ENCODE data around the gene NSG1. TPM values are rescaled to one million over a fixed set of nuclear protein-coding genes. Genes with fewer than 3 reads are reported as not detected.
"Not testable (repeated sequence)": the region's sequence is repeated elsewhere in the genome, so short reads cannot be mapped to it uniquely, and the experiment has no call there.

NSG1 gene
- total RNA-seq, 1 experiment from 2014 or later, result 3.8 TPM

- no peak for DNase-seq (ENCODE audit: low read depth)
- in situ Hi-C loops (cut with HindIII; ENCODE audit: low pct_unique_long_range_greater_than_20kb, low sequenced_read_pairs), result no loop called here
Measured at GRCh38 chr4:4410271-4410670, 23.4 kb downstream of the NSG1 start.

GRCh38 chr4:4411906-4412305, 25.0 kb downstream of the NSG1 start:
- in situ Hi-C loops (cut with HindIII; ENCODE audit: low pct_unique_long_range_greater_than_20kb, low sequenced_read_pairs), result no loop called here
- DNase-seq (ENCODE audit: low read depth), result no peak

DNA sequence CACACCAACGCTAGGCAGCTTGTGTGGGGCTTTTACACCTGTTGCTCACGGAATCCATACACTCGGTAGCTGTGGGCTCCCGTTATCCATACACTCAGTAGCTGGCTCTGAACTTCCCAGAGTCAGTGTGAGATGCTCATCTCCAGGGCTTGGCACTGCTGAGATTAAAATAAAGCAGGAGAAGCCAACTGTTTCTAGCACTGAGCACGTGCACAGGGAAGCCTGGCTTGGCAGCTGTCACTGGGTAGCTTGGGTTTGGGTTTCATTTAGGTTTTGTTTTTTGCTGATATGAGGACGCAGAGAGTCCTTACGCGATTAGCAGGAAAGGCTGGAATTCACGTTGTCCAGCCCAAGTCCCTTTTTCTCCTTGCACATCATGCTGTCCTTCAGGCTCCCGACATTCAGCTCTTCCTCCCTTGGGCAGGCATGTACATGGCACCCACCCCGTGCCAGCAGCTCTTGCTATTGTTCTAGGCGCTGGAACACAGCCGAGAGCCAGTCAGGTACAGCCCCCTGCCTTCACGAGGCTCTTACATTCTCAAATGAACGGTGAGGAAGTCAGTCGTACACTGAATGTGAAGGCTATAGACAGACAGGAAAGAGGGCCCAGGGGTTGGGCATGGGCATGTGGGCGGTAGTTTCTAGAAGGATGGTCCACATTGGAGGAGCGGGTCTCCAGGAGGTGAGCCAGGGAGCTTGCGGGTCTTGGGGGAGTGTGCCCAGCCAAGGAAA, 25.9 kb downstream of the NSG1 start:
- no peak for DNase-seq (ENCODE audit: low read depth)
- in situ Hi-C loops (cut with HindIII; ENCODE audit: low pct_unique_long_range_greater_than_20kb, low sequenced_read_pairs), result no loop called here

- in situ Hi-C loops (cut with HindIII; ENCODE audit: low pct_unique_long_range_greater_than_20kb, low sequenced_read_pairs), result no loop called here
Measured at GRCh38 chr4:4413373-4413725, 26.4 kb downstream of the NSG1 start.

DNA sequence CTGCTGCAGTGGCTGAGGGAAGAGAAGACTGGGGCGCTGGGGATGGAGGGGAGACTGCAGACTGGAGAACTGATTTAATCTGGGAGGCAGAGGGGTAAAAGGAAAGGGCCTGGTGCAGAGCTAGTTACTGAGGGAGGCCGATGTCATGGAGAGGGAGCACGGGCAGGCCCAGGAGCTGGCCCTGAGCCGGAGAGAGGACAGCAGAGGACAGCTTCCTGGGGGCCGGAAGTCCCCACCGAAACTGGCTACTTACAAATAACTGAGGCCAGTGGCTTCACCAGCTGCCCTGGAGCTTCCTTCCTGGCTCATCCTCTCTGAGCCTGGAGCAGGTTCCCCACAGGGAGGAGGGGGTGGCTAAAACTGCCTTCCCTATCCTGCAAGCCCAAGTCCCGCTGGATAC, 26.9 kb downstream of the NSG1 start:
- DNase-seq (ENCODE audit: low read depth), result no peak
- in situ Hi-C loops (cut with HindIII; ENCODE audit: low pct_unique_long_range_greater_than_20kb, low sequenced_read_pairs), result no loop called here

More at GRCh38 chr4:4413373-4413725, 26.4 kb downstream of the NSG1 start:
- no peak for DNase-seq (ENCODE audit: low read depth)

- no peak for DNase-seq (ENCODE audit: low read depth)
- in situ Hi-C loops (cut with HindIII; ENCODE audit: low pct_unique_long_range_greater_than_20kb, low sequenced_read_pairs), result no loop called here
Measured at GRCh38 chr4:4415107-4415805, 28.4 kb downstream of the NSG1 start.

GRCh38 chr4:4415806-4416805, 29.2 kb downstream of the NSG1 start:
- no peak for DNase-seq (ENCODE audit: low read depth)
- in situ Hi-C loops (cut with HindIII; ENCODE audit: low pct_unique_long_range_greater_than_20kb, low sequenced_read_pairs), result no loop called here

DNA sequence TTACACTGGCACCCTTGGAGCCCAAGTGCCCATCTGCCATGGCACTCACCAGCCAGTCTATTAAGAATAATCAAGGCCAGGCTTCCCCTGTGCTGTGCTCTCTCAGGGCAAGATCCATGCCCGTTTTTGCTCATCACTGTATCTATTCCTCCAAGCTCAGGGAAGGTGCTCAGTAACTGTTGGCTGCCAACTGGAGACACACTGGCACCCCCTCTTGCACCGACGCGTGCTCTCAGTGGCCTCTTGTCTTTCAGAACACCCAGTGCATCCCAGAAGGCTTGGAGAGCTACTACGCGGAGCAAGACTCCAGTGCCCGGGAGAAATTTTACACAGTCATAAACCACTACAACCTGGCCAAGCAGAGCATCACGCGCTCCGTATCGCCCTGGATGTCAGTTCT, 30.1 kb downstream of the NSG1 start:
- DNase-seq (ENCODE audit: low read depth), result no peak
- in situ Hi-C loops (cut with HindIII; ENCODE audit: low pct_unique_long_range_greater_than_20kb, low sequenced_read_pairs), result no loop called here

GRCh38 chr4:4417886-4418285, 31.0 kb downstream of the NSG1 start:
- no peak for DNase-seq (ENCODE audit: low read depth)
- in situ Hi-C loops (cut with HindIII; ENCODE audit: low pct_unique_long_range_greater_than_20kb, low sequenced_read_pairs), result no loop called here

DNA sequence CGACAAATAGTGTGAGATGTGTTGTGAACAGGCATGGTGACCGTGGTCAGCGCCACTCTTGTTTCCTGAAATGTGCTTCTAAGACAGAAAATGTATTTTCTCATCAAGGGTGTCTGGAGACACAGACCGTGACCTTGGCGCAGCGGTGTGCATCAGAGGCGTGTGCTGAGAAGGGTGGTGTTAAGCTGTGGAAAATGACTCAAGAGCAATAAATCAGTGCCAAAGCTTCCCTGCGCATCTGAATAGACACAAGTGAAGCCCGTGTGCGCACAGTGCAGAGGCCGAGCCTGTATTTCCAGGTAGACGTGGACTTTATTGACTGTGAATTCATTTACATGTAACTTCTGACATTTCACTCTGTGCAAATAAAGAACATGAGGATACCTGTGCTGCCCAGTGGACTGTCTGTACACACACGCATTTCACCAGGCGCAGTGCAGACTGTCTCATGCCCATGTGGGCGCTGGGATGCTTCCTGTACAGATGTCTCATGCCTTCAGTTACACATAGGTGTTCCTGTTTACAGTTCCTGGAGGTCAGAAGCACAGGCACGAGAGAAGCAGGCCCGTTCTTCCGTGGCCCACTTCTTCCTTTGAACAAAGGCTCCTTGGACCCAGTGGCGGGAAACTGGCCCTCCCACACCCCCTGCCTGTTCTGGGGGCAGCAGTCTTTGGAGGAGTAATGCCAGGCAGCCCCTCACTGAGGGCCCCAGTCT, 31.9 kb downstream of the NSG1 start:
- in situ Hi-C loops (cut with HindIII; ENCODE audit: low pct_unique_long_range_greater_than_20kb, low sequenced_read_pairs), result no loop called here
- no peak for DNase-seq (ENCODE audit: low read depth)

DNA sequence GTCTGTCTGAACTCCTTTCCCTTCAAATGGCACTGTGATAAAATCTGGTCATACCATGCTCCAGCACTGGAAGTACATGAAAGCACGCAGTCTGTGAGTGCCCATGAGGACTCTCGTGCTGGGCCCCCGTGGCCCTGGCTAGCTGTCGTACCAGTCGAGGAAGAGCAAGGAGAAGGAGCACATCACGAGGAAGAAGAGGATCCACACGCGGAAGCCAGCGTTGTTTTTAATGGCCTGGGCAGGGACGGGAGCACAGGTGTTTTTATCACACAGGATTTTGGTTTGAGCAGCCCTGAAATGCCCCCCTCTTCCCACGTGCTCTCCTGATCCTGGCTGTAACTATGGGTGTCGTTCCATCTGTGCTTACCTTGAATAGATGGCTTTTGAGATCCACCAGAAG, 33.0 kb downstream of the NSG1 start:
- in situ Hi-C loops (cut with HindIII; ENCODE audit: low pct_unique_long_range_greater_than_20kb, low sequenced_read_pairs), result no loop called here
- DNase-seq (ENCODE audit: low read depth), result no peak

GRCh38 chr4:4420421-4420820, 33.5 kb downstream of the NSG1 start:
- in situ Hi-C loops (cut with HindIII; ENCODE audit: low pct_unique_long_range_greater_than_20kb, low sequenced_read_pairs), result no loop called here
- DNase-seq (ENCODE audit: low read depth), result no peak

DNA sequence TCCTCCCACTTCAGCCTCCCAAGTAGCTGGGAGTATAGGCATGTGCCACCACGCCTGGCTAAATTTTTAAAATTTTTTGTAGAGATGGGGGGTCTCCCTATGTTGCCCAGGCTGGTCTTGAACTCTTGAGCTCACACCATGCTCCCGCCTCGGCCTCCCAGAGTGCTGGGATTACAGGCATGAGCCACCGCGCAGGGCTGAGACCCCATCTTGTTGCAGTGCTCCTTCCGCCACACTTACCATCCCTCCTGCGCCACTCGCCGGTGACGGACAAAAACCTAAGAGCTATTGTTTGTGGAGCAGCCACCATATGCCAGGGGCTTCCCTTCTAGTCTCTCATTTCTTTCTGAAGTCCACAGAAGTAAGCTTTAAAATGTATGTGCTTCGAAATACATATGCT, 34.5 kb downstream of the NSG1 start:
- DNase-seq (ENCODE audit: low read depth), result no peak
- in situ Hi-C loops (cut with HindIII; ENCODE audit: low pct_unique_long_range_greater_than_20kb, low sequenced_read_pairs), result no loop called here

- in situ Hi-C loops (cut with HindIII; ENCODE audit: low pct_unique_long_range_greater_than_20kb, low sequenced_read_pairs), result not testable (repeated sequence)
Measured at GRCh38 chr4:4422117-4422516, 35.2 kb downstream of the NSG1 start.

DNA sequence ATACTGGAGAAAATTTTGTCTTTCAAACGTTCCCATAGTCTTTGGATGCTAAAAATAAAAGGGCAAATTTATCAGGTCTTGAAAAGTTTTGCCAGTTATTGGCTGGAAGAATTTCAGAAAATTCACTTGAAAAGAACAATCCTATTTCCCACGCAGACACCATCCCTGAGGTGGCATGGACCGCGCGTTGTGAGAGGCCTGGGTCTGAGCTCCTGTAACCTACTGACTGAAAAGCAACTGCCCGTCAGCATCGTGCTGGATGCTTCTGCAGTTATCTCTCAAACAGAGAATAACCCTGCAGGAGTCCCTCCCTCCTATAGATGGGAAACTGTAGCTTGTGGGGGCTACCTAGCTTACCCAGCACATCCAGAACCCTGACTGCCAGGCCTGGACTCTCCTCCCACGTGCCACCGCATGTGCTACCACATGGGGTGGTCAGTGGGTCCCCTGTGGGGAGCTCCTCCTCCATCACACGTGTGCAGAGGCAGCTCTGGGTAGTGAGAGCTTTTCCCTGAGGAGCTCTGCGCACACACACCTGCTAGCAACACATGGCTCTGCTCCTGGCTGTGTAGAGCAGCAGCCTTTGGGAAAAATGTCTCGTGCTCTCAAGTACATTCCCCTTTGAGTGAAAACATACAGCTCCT, 36.1 kb downstream of the NSG1 start:
- DNase-seq (ENCODE audit: low read depth), result no peak
- in situ Hi-C loops (cut with HindIII; ENCODE audit: low pct_unique_long_range_greater_than_20kb, low sequenced_read_pairs), result no loop called here

More at GRCh38 chr4:4422117-4422516, 35.2 kb downstream of the NSG1 start:
- not testable (repeated sequence) for DNase-seq (ENCODE audit: low read depth)

GRCh38 chr4:4423706-4424498, 37.0 kb downstream of the NSG1 start:
- no peak for DNase-seq (ENCODE audit: low read depth)
- in situ Hi-C loops (cut with HindIII; ENCODE audit: low pct_unique_long_range_greater_than_20kb, low sequenced_read_pairs), result no loop called here

DNA sequence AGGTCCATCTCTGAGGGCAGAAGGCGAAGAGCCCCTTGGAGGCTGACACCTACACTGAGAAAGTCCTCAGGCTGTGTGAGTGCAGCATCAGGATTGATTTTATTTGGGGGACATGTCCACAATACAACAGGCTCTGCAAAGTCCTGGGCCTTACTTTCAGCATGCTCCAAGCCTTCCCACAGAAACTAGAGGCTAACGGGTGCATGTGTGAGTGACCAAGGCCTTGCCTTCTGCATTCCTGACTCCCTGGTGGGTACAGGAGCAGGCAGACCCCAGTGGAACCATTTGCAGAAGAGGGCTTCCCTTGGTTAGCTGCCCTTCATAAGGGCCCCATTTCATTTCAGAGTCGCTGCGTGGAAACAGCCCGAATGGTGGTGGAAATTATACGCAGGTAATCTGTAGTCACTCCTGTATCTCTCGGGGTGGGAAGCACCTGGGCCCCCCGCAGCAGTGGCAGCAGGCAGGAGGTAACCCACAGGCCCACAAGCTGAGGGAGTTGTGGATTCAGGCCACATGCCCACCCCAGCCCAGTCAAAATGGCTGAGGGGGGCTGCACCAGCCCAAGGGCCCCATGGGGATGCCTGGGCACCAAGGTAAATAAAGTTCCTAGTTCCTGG, 37.7 kb downstream of the NSG1 start:
- in situ Hi-C loops (cut with HindIII; ENCODE audit: low pct_unique_long_range_greater_than_20kb, low sequenced_read_pairs), result no loop called here
- no peak for DNase-seq (ENCODE audit: low read depth)
